HEK293T (cell line): ENCODE results near the gene HEXIM1.

Experiments used
- BHLHE40 ChIP-seq: fragments of 450-650 bp; IDR thresholded peaks from 2 replicates; pipeline ENCODE4 v1.6.1; 2016; ENCODE audit warnings: mild to moderate bottlenecking, moderate library complexity, borderline replicate concordance
- FOXK2 ChIP-seq: fragments of 450-650 bp; IDR thresholded peaks from 2 replicates; pipeline ENCODE4 v1.6.1; 2016; ENCODE audit warnings: mild to moderate bottlenecking
- FOXM1 ChIP-seq: fragments of 450-650 bp; IDR thresholded peaks from 2 replicates; pipeline ENCODE4 v1.6.1; 2017; ENCODE audit warnings: mild to moderate bottlenecking, borderline replicate concordance
- L3MBTL2 ChIP-seq: fragments of 450-650 bp; conservative IDR thresholded peaks from 2 replicates; pipeline ENCODE4 v1.6.1; 2016; ENCODE audit warnings: mild to moderate bottlenecking
- SP1 ChIP-seq: fragments of 450-650 bp; IDR thresholded peaks from 2 replicates; pipeline ENCODE4 v1.6.1; 2017
- SUZ12 ChIP-seq: fragments of 450-650 bp; IDR thresholded peaks from 2 replicates; pipeline ENCODE4 v1.6.1; 2016; ENCODE audit warnings: mild to moderate bottlenecking
- TARDBP ChIP-seq: fragments of 450-650 bp; IDR thresholded peaks from 2 replicates; pipeline ENCODE4 v1.6.1; 2016
- ZNF384 ChIP-seq: fragments of 450-650 bp; IDR thresholded peaks from 2 replicates; pipeline ENCODE4 v1.6.1; 2016
- TF ChIP-seq, protein P1 (sequence below): fragments of 450-650 bp; IDR thresholded peaks from 2 replicates; pipeline ENCODE4 v1.6.1; 2016

DNA sequence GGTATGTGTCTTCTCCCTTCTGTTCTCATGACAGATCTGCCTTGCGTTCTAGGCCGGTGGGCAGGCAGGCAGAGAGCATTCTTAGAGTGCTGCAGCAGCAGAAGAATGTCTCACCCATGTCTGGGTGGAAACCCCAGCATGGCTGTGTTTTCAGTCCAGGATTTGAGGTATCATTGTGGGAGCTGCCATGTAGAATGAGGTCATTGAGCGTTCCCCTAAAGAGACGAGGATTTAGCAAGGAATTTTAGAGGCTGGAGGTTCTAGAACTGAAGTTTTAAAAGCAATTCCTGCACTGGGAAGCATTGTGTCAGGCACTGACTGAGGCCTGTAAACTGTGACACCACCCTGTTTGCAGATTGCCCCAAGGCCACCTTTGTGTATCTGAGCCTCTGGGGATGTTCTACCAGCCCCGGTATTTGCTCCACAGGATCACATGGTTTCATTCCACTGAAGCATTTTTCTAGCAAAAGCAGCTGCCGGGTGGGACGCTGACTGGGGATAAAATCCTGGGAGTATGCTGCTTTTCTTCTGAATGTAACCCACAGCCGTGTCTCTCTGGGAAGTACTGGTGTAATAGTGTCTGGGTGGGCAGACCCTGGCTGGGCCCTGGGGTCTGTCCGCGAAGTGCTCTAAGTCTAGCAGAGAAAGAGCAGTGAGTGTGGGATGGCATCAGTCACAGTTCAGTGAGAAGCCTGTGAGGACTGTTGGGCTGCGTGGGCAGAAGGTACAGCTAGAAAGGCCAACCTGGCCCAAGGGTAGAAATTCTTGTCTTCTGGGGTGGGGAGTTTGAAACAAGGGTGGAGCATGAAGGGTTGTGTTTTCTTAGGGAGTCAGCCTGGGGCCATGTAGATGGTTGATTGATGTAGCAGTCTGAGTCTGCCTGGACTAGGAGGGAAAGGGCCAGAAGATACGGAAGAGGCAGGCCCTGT is 46.1 kb upstream of the HEXIM1 start:
- TF ChIP-seq TARDBP (no peak), L3MBTL2 (no peak), BHLHE40 (no peak), SP1 (no peak), ZNF384 (no peak), FOXM1 (no peak), SUZ12 (no peak), FOXK2 (no peak)
- TF ChIP-seq, protein P1, sequence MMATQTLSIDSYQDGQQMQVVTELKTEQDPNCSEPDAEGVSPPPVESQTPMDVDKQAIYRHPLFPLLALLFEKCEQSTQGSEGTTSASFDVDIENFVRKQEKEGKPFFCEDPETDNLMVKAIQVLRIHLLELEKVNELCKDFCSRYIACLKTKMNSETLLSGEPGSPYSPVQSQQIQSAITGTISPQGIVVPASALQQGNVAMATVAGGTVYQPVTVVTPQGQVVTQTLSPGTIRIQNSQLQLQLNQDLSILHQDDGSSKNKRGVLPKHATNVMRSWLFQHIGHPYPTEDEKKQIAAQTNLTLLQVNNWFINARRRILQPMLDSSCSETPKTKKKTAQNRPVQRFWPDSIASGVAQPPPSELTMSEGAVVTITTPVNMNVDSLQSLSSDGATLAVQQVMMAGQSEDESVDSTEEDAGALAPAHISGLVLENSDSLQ: no peak
